Measurements from ENCODE around the gene GRIK1. TPM values are rescaled to one million over a fixed set of nuclear protein-coding genes. Genes with fewer than 3 reads are reported as not detected.

Gene GRIK1
- total RNA-seq, 2 donors from 2014 or later = not detected

GRCh38 chr21:29788752-29789151 is 151.0 kb downstream of the GRIK1 start:
- WGBS, 2 experiments (ENCODE audit: insufficient coverage in 1 of 2, insufficient read length in 1 of 2) = 93 to 100% methylated on average over 1 to 2 of the region's 2 CpGs
- Histone ChIP-seq H3K27ac (ENCODE audit: low read depth, low read length) (no peak overlapping the region), H3K27me3 (ENCODE audit: control insufficient read depth, insufficient read depth, low read length, poor library complexity, severe bottlenecking) (no peaks in the 10 kb centered on the region), H3K4me1 (ENCODE audit: control insufficient read depth, insufficient read depth, low read length) (peaks cover 10% of the 10 kb centered on the region), H3K9me3 (ENCODE audit: control insufficient read depth, low read length) (no peaks in the 10 kb centered on the region), H3K4me3 (ENCODE audit: low read length) (no peak overlapping the region), H3K36me3 (ENCODE audit: control insufficient read depth, insufficient read depth, low read length) (no peaks in the 10 kb centered on the region), H3K9ac (ENCODE audit: extremely low read depth, low read length, poor library complexity, severe bottlenecking) (no peak overlapping the region)
- Mint-ChIP-seq H3K4me1 (peaks cover 16% of the 10 kb centered on the region), H3K27ac (no peak overlapping the region), H3K9me3 (no peaks in the 10 kb centered on the region), H3K36me3 (ENCODE audit: low read depth) (no peaks in the 10 kb centered on the region), H3K4me3 (no peak overlapping the region), H3K27me3 (ENCODE audit: insufficient read depth) (peaks cover 9% of the 10 kb centered on the region)
- DNase-seq = no peak
- no peak for TF ChIP-seq CTCF (conservative IDR thresholded peaks at IDR 0.05)

DNA sequence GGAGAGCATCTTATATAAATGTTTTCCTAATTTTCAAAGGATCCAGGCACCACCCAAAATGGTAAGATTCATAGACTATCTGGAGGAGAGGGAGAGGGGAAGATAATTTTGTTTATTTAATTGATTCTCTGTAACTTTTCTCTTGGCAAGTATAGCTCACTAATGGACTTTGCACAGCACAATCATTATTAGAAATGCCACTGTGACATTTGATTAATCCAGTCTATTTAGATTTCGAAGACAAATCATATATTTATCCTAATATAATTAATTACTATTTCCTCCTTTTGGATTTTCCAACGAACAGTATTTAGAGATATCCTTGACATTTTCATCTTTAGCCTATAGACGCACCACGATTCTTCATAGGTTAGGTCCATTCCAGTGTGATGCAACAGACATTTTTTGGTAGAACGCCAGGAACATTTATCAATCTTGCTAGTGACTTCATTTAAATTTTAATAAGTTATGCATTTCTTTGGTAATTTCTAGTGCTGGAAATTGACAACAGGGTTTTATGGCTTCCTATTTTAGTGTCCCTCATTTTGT is 152.4 kb downstream of the GRIK1 start:
- no peak overlapping the region for H3K4me3 ChIP-seq (ENCODE audit: low read length)
- Mint-ChIP-seq H3K9me3 (no peaks in the 10 kb centered on the region), H3K36me3 (ENCODE audit: low read depth) (no peaks in the 10 kb centered on the region), H3K27me3 (ENCODE audit: insufficient read depth) (peaks cover 9% of the 10 kb centered on the region), H3K4me1 (peaks cover 9% of the 10 kb centered on the region), H3K27ac (no peak overlapping the region), H3K4me3 (no peak overlapping the region)
- no peaks in the 10 kb centered on the region for H3K9me3 ChIP-seq (ENCODE audit: control insufficient read depth, low read length)
- H3K27me3 ChIP-seq (ENCODE audit: control insufficient read depth, insufficient read depth, low read length, poor library complexity, severe bottlenecking) = no peaks in the 10 kb centered on the region
- no peak for DNase-seq
- no peak overlapping the region for H3K27ac ChIP-seq (ENCODE audit: low read depth, low read length)
- 86 to 92% methylated on average over 4 to 5 of the region's 5 CpGs for WGBS, 2 experiments (ENCODE audit: insufficient coverage in 1 of 2, insufficient read length in 1 of 2)
- no peaks in the 10 kb centered on the region for H3K36me3 ChIP-seq (ENCODE audit: control insufficient read depth, insufficient read depth, low read length)
- no peak overlapping the region for H3K9ac ChIP-seq (ENCODE audit: extremely low read depth, low read length, poor library complexity, severe bottlenecking)
- no peak for TF ChIP-seq CTCF (conservative IDR thresholded peaks at IDR 0.05)
- H3K4me1 ChIP-seq (ENCODE audit: control insufficient read depth, insufficient read depth, low read length) = peaks cover 10% of the 10 kb centered on the region

- H3K27ac Mint-ChIP-seq = no peak overlapping the region
- WGBS, 2 experiments (ENCODE audit: insufficient coverage in 1 of 2, insufficient read length in 1 of 2) = 86 to 95% methylated on average over 2 to 4 of the region's 4 CpGs
- Histone ChIP-seq H3K36me3 (ENCODE audit: control insufficient read depth, insufficient read depth, low read length) (no peaks in the 10 kb centered on the region), H3K27ac (ENCODE audit: low read depth, low read length) (no peak overlapping the region), H3K27me3 (ENCODE audit: control insufficient read depth, insufficient read depth, low read length, poor library complexity, severe bottlenecking) (no peaks in the 10 kb centered on the region), H3K9ac (ENCODE audit: extremely low read depth, low read length, poor library complexity, severe bottlenecking) (no peak overlapping the region), H3K9me3 (ENCODE audit: control insufficient read depth, low read length) (no peaks in the 10 kb centered on the region), H3K4me1 (ENCODE audit: control insufficient read depth, insufficient read depth, low read length) (peaks cover 10% of the 10 kb centered on the region), H3K4me3 (ENCODE audit: low read length) (no peak overlapping the region)
- no peak for DNase-seq
- no peak overlapping the region for H3K4me3 Mint-ChIP-seq
- no peak for TF ChIP-seq CTCF (conservative IDR thresholded peaks at IDR 0.05)
- H3K4me1 Mint-ChIP-seq = peaks cover 9% of the 10 kb centered on the region
- no peaks in the 10 kb centered on the region for H3K36me3 Mint-ChIP-seq (ENCODE audit: low read depth)
- peaks cover 9% of the 10 kb centered on the region for H3K27me3 Mint-ChIP-seq (ENCODE audit: insufficient read depth)
- H3K9me3 Mint-ChIP-seq = no peaks in the 10 kb centered on the region
Observed at GRCh38 chr21:29786496-29787360, 153.1 kb downstream of the GRIK1 start.
